ENCODE results near the gene TRAF5.
"Not testable (repeated sequence)": the region's sequence is repeated elsewhere in the genome, so short reads cannot be mapped to it uniquely, and the experiment has no call there.

Gene TRAF5

GRCh38 chr1:211326528-211327345 is at the start of gene TRAF5:
TRAF5 (plus strand) TSS chr1:211326833; CDS start chr1:211353240, 26,407 bp downstream.
- peak; percentile 73 for DNase-seq

GRCh38 chr1:211279340-211279739 is 47.3 kb upstream of the TRAF5 start:
- DNase-seq: no peak

- DNase-seq: no peak
Measured at GRCh38 chr1:211280910-211281309, 45.7 kb upstream of the TRAF5 start.

GRCh38 chr1:211281320-211282022 is 45.2 kb upstream of the TRAF5 start:
- no peak for DNase-seq

- DNase-seq: no peak
Measured at GRCh38 chr1:211282023-211282373, 44.6 kb upstream of the TRAF5 start.

GRCh38 chr1:211285196-211285595 is 41.4 kb upstream of the TRAF5 start:
- DNase-seq: no peak

GRCh38 chr1:211287218-211287617 is 39.4 kb upstream of the TRAF5 start:
- no peak for DNase-seq

GRCh38 chr1:211292411-211292810 is 34.2 kb upstream of the TRAF5 start:
- DNase-seq: no peak

GRCh38 chr1:211296396-211296795 is 30.2 kb upstream of the TRAF5 start:
- DNase-seq: no peak

- peak; percentile 58 for DNase-seq
Measured at GRCh38 chr1:211305044-211305443, 21.6 kb upstream of the TRAF5 start.

GRCh38 chr1:211309617-211310016 is 17.0 kb upstream of the TRAF5 start:
- no peak for DNase-seq

GRCh38 chr1:211313392-211313791 is 13.2 kb upstream of the TRAF5 start:
- no peak for DNase-seq

- no peak for DNase-seq
Measured at GRCh38 chr1:211318576-211319280, 7.9 kb upstream of the TRAF5 start.

- no peak for DNase-seq
Measured at GRCh38 chr1:211319892-211320291, 6.7 kb upstream of the TRAF5 start.

GRCh38 chr1:211320980-211321379 is 5.7 kb upstream of the TRAF5 start:
- DNase-seq: no peak

GRCh38 chr1:211321646-211322045 is 5.0 kb upstream of the TRAF5 start:
- DNase-seq: not testable (repeated sequence)

GRCh38 chr1:211323156-211324063 is 3.2 kb upstream of the TRAF5 start:
- peak; percentile 72 for DNase-seq

- no peak for DNase-seq
Measured at GRCh38 chr1:211324992-211325775, 1.4 kb upstream of the TRAF5 start.

- no peak for DNase-seq
Measured at GRCh38 chr1:211326140-211326527, 499 bp upstream of the TRAF5 start.

GRCh38 chr1:211327346-211327921 is 801 bp downstream of the TRAF5 start:
- DNase-seq: peak; percentile 59

GRCh38 chr1:211328084-211328694 is 1.6 kb downstream of the TRAF5 start:
- no peak for DNase-seq
